SJCRH30 (cell line): Measurements from ENCODE around the gene AQP1. TPM values are rescaled to one million over a fixed set of nuclear protein-coding genes. Genes with fewer than 3 reads are reported as not detected.

Experiments used
- DNase-seq, 2 experiments: peaks; one replicate each; pipeline ENCODE4 v3.0.0-alpha.2; 2015 to 2020
- H3K27ac ChIP-seq: fragments of 250-450 bp; sonication (Bioruptor Pico); 2 replicates; pipeline ENCODE4 v1.5.1; 2020; ENCODE audit warnings: mild to moderate bottlenecking, moderate library complexity
- H3K27me3 ChIP-seq: fragments of 250-450 bp; sonication (Bioruptor Pico); 2 replicates; pipeline ENCODE4 v1.5.1; 2020; ENCODE audit warnings: mild to moderate bottlenecking, moderate library complexity
- H3K36me3 ChIP-seq: fragments of 250-450 bp; sonication (Bioruptor Pico); 2 replicates; pipeline ENCODE4 v1.5.1; 2020; ENCODE audit warnings: mild to moderate bottlenecking, moderate library complexity
- H3K4me1 ChIP-seq: fragments of 250-450 bp; sonication (Bioruptor Pico); 2 replicates; pipeline ENCODE4 v1.5.1; 2020; ENCODE audit warnings: mild to moderate bottlenecking, moderate library complexity
- H3K4me3 ChIP-seq: fragments of 250-450 bp; sonication (Bioruptor Pico); 2 replicates; pipeline ENCODE4 v1.5.1; 2020; ENCODE audit warnings: mild to moderate bottlenecking, moderate library complexity
- H3K9me3 ChIP-seq: fragments of 250-450 bp; sonication (Bioruptor Pico); replicated peaks from 2 replicates; pipeline ENCODE4 v1.5.1; 2020; ENCODE audit warnings: mild to moderate bottlenecking, moderate library complexity
- total RNA-seq: library from RNA; depleted of rRNA; stranded (reverse); fragments of >200 nt; shearing (Covaris generic); gene quantifications from 2 replicates; pipeline ENCODE4 v1.2.3, GENCODE V29; 2014

Gene AQP1
- total RNA-seq, 1 experiment from 2014 or later: 31.4 TPM

GRCh38 chr7:30926313-30926712 lies 14.7 kb downstream of the AQP1 start:
- peaks cover 16% of the 10 kb centered on the region; the same call in 1 of the 2 replicates for H3K36me3 ChIP-seq
- DNase-seq: no peak
- H3K9me3 ChIP-seq: no peaks in the 10 kb centered on the region
- H3K27me3 ChIP-seq: no peaks in the 10 kb centered on the region
- no peak overlapping the region for H3K27ac ChIP-seq
- no peak overlapping the region for H3K4me3 ChIP-seq
- H3K4me1 ChIP-seq: peaks cover 14% of the 10 kb centered on the region

DNA sequence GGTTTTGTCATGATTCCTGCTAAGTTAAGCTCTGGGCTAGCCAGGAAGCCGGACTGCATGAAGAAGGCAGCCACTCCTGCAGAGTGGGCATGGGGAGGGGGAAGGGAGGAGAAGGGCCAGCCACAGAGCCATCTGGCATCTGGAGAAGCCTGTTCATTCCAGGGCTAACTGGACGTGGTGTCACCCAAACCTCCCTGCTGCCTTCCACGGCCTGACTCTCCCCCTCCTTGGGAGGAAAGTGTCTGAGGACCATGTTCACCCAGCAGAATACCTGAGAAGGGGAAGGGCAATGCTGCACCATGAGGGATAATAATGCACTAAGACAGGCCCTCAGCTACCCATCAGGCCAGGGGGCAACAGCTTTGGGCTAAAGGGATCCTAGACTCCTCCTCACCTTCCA lies 15.4 kb downstream of the AQP1 start:
- H3K4me1 ChIP-seq: peaks cover 16% of the 10 kb centered on the region
- H3K9me3 ChIP-seq: no peaks in the 10 kb centered on the region
- H3K36me3 ChIP-seq: peaks cover 16% of the 10 kb centered on the region; the same call in 1 of the 2 replicates
- no peaks in the 10 kb centered on the region for H3K27me3 ChIP-seq
- no peak overlapping the region for H3K4me3 ChIP-seq
- no peak overlapping the region for H3K27ac ChIP-seq
- no peak for DNase-seq

GRCh38 chr7:30927559-30927958 lies 15.9 kb downstream of the AQP1 start:
- Histone ChIP-seq H3K4me3 (no peak overlapping the region), H3K27me3 (no peaks in the 10 kb centered on the region), H3K9me3 (no peaks in the 10 kb centered on the region), H3K27ac (no peak overlapping the region), H3K4me1 (peaks cover 21% of the 10 kb centered on the region), H3K36me3 (peaks cover 13% of the 10 kb centered on the region; the same call in 1 of the 2 replicates)
- DNase-seq: peak in 1 of 2 experiments; percentile 2

DNA sequence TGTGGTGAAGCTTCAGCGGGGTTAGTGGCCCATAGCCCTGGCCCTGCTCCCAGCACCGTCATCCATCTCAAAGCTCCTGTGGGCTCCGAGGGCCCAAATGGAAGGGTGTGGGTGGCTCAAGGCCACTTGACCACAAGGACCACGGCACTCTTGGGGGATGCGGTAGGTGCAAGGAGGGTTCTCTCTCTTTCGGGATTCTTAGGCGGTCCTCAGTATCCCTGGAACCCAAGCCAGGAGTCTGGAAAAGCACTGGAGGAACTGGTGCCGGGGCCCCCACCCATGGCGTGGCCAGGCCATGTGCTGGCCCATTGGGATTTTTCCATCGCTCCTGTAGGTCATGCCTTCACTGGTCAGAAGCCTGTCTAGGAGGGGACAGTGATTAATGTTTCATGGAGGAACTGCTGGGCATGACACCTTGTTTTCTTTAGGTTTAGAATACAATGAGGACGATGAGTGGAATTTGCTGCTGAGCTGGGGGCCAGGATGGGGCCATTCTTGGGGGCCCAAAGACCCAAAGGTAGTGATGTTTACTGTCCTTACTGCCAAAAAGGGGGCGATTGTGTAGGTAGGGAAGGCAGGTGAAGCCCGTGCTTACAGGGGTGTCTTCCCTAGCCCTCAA lies 16.7 kb downstream of the AQP1 start:
- no peak for DNase-seq

DNA sequence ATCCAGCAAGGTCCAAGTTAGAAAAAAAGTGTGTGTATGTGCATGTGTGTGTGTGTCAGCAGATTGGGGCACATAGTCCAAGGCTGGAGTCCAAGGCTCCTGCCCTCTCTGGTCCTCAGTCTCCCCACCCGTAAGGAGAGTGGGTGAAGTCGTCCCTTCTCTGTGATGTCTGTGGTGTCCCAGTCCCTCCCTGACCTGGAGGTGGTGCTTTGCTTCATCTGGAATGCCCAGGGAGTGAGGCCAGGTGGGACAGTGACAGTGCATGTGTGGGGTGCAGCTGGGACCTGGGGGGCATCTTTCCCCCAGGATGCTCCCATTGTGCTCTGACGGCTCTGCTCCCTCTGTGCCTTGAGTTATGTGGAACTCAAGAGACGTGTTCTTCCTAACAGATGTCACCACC lies 18.0 kb downstream of the AQP1 start:
- Histone ChIP-seq H3K36me3 (peaks cover 8% of the 10 kb centered on the region; the same call in 1 of the 2 replicates), H3K4me1 (peaks cover 30% of the 10 kb centered on the region), H3K9me3 (no peaks in the 10 kb centered on the region), H3K27me3 (no peaks in the 10 kb centered on the region), H3K27ac (no peak overlapping the region), H3K4me3 (no peak overlapping the region)
- no peak for DNase-seq

More for the DNA sequence above, 16.7 kb downstream of the AQP1 start:
- H3K4me1 ChIP-seq: peaks cover 24% of the 10 kb centered on the region
- H3K36me3 ChIP-seq: peaks cover 13% of the 10 kb centered on the region; the same call in 1 of the 2 replicates
- no peak overlapping the region for H3K4me3 ChIP-seq
- H3K27me3 ChIP-seq: no peaks in the 10 kb centered on the region
- no peak overlapping the region for H3K27ac ChIP-seq
- no peaks in the 10 kb centered on the region for H3K9me3 ChIP-seq

GRCh38 chr7:30930621-30931020 lies 19.0 kb downstream of the AQP1 start:
- H3K27me3 ChIP-seq: no peaks in the 10 kb centered on the region
- no peaks in the 10 kb centered on the region for H3K9me3 ChIP-seq
- DNase-seq: peak in 1 of 2 experiments; percentile 5
- H3K36me3 ChIP-seq: peaks cover 8% of the 10 kb centered on the region; the same call in 1 of the 2 replicates
- H3K4me1 ChIP-seq: peaks cover 30% of the 10 kb centered on the region
- no peak overlapping the region for H3K4me3 ChIP-seq
- H3K27ac ChIP-seq: peak overlapping the region; percentile 94

DNA sequence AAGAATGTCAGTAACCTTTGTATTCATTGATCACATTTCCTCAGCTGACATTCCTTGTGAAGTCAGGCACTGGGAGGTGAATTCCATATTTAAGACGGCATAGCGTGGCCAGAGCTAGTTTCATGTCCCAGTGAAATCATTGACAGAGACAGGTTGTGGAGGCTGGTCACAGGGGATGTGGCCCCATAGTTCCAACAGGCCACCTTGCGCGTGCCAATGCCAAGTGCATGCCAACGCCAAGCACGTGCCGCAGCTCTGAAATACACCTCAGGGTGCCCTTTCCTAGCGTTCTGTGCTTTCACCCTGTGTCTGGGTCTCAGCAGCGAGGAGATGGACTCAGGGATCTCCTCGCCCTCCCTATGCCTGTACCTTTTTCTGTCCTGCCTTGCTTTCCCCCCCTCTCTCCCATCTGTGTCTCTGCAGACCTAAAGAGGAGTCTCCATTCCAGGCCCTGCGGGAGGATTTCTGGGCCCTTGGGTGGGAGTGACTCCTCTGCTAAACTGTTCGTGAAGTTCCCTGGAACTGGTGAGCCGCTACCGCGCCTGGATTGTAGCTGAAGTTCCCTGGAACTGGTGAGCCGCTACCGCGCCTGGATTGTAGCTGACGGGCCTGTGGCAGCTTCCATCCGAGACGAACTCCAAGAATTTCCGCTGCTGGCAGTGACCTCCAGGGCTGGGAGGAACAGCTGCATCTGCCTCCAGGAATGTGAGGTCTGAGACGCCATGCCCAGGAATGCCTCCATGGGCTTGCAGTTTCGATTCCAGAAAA lies 19.7 kb downstream of the AQP1 start:
- H3K27ac ChIP-seq: peak overlapping the region; percentile 94

DNA sequence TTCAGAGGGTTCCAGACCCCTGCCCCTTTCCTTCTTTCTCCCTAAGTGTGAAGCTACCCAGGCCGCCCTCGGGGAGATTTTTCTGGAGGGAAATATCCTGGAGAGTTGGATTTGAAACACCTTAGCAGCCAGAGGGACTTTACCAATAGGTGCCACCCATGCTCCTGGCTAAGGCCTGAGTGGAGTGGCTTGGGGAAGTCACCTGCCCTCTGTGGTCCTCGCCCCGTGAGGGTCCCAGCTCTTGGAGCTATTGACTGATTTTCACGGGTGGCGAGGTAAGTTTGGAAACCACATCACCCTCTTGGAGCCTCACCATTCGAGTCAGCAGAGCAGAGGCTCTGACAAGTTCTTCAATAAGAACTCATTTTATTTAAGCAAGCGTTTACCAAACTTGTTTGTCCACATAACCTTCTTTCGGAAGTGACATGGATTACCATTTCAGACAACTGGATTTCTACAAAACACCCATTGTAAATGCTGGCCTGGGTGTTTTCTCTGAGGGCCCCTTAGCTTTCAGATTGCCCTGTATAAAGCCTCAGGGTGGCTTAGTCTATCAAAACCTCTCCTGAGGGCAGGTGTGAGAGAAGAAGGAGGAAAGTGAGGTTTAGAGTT lies 20.4 kb downstream of the AQP1 start:
- H3K27me3 ChIP-seq: no peaks in the 10 kb centered on the region
- H3K9me3 ChIP-seq: no peaks in the 10 kb centered on the region
- no peak overlapping the region for H3K4me3 ChIP-seq
- peak overlapping the region; percentile 94 for H3K27ac ChIP-seq
- peaks cover 30% of the 10 kb centered on the region for H3K4me1 ChIP-seq
- no peaks in the 10 kb centered on the region for H3K36me3 ChIP-seq
- DNase-seq: no peak

More for the DNA sequence above, 19.7 kb downstream of the AQP1 start:
- H3K9me3 ChIP-seq: no peaks in the 10 kb centered on the region
- H3K36me3 ChIP-seq: peaks cover 1% of the 10 kb centered on the region; the same call in 1 of the 2 replicates
- DNase-seq: peak; percentile 88 to 90
- peak overlapping the region; percentile 12; the same call in 1 of the 2 replicates for H3K4me3 ChIP-seq
- peaks cover 30% of the 10 kb centered on the region for H3K4me1 ChIP-seq
- no peaks in the 10 kb centered on the region for H3K27me3 ChIP-seq

DNA sequence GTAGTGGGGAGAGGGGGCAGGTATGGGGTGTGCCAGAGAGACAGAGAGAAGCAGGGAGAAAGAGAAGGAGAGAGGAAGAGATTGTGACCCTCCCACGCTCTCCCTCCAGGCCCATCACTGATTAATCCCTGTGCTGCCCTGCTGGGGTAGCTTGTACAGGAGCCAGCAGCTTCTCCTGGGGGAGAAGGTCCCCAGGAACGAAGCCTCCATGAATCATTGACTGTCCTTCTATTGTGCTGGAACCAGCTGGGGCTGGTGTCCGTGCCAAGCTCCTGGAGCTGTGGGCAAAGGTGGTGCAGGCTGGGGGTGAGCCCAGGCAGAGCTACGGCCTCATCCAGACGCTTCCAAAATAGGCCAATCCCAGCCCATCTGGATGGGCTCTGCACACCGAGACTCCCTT lies 20.9 kb downstream of the AQP1 start:
- Histone ChIP-seq H3K4me3 (no peak overlapping the region), H3K4me1 (peaks cover 34% of the 10 kb centered on the region), H3K9me3 (no peaks in the 10 kb centered on the region), H3K27ac (peak overlapping the region; percentile 94), H3K27me3 (no peaks in the 10 kb centered on the region), H3K36me3 (no peaks in the 10 kb centered on the region)
- no peak for DNase-seq

DNA sequence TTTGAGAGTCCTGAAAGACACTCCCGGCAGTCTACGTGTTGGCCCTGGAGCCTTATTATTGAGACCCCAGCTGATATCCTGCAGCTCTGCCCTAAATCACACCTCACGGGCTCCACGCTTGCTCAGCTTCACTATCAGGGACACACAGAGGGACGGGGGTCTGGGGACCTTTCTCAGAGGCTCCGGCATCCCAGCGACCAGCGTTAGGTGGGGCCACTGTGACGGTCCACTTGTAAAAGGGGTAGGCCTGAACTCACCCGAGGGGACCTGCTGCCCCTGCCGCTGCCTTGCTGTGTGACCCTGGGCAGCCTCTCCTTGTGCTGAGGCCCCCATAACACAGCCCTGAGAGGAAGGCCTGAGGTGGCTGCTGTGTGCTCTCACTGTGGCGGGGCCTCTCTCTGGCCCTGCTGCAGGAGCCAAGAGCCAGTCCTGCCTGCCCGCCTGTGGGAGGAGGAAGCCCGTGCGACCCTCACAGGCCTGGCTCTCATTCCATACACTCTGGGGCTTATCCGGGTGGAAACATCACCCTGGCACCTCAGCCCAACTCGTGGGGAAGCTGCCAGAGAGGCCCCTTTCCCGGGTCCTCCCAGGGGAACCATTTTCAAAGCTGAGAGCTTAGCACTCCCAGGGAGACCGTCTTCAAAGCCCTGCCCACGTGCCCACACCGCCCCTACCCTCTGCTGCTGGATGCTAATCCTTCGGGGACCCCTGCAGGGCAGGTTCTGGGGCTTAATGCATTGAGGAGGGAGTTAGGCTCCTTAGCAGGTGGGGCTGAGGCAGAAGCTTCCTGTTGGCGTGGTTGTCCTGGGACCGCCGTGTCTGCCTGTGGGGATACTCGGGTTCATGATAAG lies 21.7 kb downstream of the AQP1 start:
- no peak overlapping the region for H3K27ac ChIP-seq
- peaks cover 39% of the 10 kb centered on the region for H3K4me1 ChIP-seq
- no peaks in the 10 kb centered on the region for H3K36me3 ChIP-seq
- DNase-seq: peak; percentile 21 to 38
- H3K9me3 ChIP-seq: no peaks in the 10 kb centered on the region
- no peak overlapping the region for H3K4me3 ChIP-seq
- no peaks in the 10 kb centered on the region for H3K27me3 ChIP-seq

DNA sequence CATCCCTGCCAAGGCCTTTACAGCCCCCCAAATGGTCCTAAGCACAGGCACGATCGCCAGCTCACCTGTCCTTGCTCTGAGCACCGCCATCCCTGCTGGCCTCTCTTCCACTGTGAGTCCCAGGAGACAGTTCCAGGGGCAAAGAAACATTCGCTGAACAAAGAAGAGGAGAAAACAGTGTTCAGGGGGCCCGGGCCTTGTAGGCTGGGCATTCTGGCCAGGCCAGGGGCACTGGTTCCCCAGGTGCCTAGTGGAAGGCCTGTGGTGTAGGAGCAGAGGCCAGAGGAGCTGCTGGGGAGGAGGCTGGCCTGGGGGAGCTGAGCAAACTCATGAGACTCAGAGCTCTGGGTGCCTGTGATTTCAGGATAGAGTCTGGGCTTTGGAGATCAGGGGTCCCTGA lies 22.6 kb downstream of the AQP1 start:
- no peaks in the 10 kb centered on the region for H3K27me3 ChIP-seq
- no peaks in the 10 kb centered on the region for H3K9me3 ChIP-seq
- H3K4me3 ChIP-seq: no peak overlapping the region
- no peak for DNase-seq
- no peak overlapping the region for H3K27ac ChIP-seq
- H3K36me3 ChIP-seq: no peaks in the 10 kb centered on the region
- peaks cover 47% of the 10 kb centered on the region for H3K4me1 ChIP-seq

- Histone ChIP-seq H3K9me3 (no peaks in the 10 kb centered on the region), H3K4me1 (peaks cover 47% of the 10 kb centered on the region), H3K4me3 (no peak overlapping the region), H3K27me3 (no peaks in the 10 kb centered on the region), H3K27ac (no peak overlapping the region), H3K36me3 (no peaks in the 10 kb centered on the region)
- DNase-seq: no peak
Observed at GRCh38 chr7:30934732-30935568, 23.3 kb downstream of the AQP1 start.

GRCh38 chr7:30935569-30935877 lies 23.9 kb downstream of the AQP1 start:
- no peak overlapping the region for H3K4me3 ChIP-seq
- no peaks in the 10 kb centered on the region for H3K9me3 ChIP-seq
- H3K36me3 ChIP-seq: no peaks in the 10 kb centered on the region
- no peak overlapping the region for H3K27ac ChIP-seq
- peaks cover 46% of the 10 kb centered on the region for H3K4me1 ChIP-seq
- DNase-seq: no peak
- H3K27me3 ChIP-seq: no peaks in the 10 kb centered on the region
